HFFc6 (cell line): ENCODE measurements around the gene MAP1B. TPM values are rescaled to one million over a fixed set of nuclear protein-coding genes. Genes with fewer than 3 reads are reported as not detected.

Experiments
- DNase-seq: peaks from one replicate; pipeline ENCODE4 v3.0.0-alpha.2; 2018
- H3K27ac Mint-ChIP-seq: 2 replicates; pipeline ENCODE4 v1.8.0; 2020; ENCODE audit warnings: mild to moderate bottlenecking, mixed read lengths
- H3K27me3 Mint-ChIP-seq: 2 replicates; pipeline ENCODE4 v1.8.0; 2021; ENCODE audit warnings: mild to moderate bottlenecking, moderate library complexity, mixed read lengths; ENCODE audit not compliant: insufficient read depth
- H3K36me3 Mint-ChIP-seq: 2 replicates; pipeline ENCODE4 v1.8.0; 2021; ENCODE audit warnings: low read depth, mixed read lengths
- H3K4me1 Mint-ChIP-seq: 2 replicates; pipeline ENCODE4 v1.8.0; 2020; ENCODE audit warnings: low read depth, mixed read lengths
- H3K4me3 Mint-ChIP-seq: 2 replicates; pipeline ENCODE4 v1.8.0; 2020; ENCODE audit warnings: mild to moderate bottlenecking, moderate library complexity, mixed read lengths
- H3K9me3 Mint-ChIP-seq: 2 replicates; pipeline ENCODE4 v1.8.0; 2020; ENCODE audit warnings: mild to moderate bottlenecking, mixed read lengths
- total RNA-seq, 6 experiments: library from RNA; stranded (reverse); fragmentation: NEBNext Ultra II Directional; extraction: Animal tissue kit (Norgen Biotek cat#: 25700); gene quantifications; 2 replicates in 1 of 6; 3 replicates in 5 of 6; pipeline ENCODE4 v1.2.3, GENCODE V29; 2021
- TF ChIP-seq, protein P1 (sequence below): fragments of 200-600 bp; sonication (generic); IDR thresholded peaks from 2 replicates; pipeline ENCODE4 v1.5.0; 2021; ENCODE audit warnings: antibody characterized with exemption, mild to moderate bottlenecking

MAP1B gene
- total RNA-seq, 6 experiments from 2014 or later = 164 to 272 (median 235) TPM

DNA sequence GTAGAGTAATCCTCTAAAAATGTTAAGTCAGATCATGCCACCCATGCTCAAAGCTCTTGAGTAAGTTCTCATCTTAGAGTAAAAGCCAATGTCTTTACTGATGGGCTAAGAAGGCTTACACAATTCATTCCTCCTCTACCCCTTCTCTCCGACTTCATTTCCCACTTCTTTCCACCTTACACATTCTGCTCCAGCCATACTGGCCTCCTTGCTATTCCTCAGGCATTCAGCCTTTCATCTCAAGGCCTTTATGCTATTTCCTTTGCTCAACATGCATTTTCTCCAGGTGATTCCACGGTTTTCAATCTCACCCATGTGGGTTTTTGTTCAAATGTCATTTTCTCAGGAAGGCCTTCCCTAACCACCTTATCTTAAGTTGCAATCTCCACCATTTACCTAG lies 104.9 kb downstream of the MAP1B start:
- H3K9me3 Mint-ChIP-seq = no peaks in the 10 kb centered on the region
- no peak for DNase-seq
- TF ChIP-seq, protein P1, sequence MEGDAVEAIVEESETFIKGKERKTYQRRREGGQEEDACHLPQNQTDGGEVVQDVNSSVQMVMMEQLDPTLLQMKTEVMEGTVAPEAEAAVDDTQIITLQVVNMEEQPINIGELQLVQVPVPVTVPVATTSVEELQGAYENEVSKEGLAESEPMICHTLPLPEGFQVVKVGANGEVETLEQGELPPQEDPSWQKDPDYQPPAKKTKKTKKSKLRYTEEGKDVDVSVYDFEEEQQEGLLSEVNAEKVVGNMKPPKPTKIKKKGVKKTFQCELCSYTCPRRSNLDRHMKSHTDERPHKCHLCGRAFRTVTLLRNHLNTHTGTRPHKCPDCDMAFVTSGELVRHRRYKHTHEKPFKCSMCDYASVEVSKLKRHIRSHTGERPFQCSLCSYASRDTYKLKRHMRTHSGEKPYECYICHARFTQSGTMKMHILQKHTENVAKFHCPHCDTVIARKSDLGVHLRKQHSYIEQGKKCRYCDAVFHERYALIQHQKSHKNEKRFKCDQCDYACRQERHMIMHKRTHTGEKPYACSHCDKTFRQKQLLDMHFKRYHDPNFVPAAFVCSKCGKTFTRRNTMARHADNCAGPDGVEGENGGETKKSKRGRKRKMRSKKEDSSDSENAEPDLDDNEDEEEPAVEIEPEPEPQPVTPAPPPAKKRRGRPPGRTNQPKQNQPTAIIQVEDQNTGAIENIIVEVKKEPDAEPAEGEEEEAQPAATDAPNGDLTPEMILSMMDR = no peak

GRCh38 chr5:72213482-72213881 lies 106.2 kb downstream of the MAP1B start:
- peaks cover 32% of the 10 kb centered on the region for H3K36me3 Mint-ChIP-seq
- TF ChIP-seq, protein P1 = no peak
- H3K27ac Mint-ChIP-seq = no peak overlapping the region
- peaks cover 42% of the 10 kb centered on the region for H3K4me1 Mint-ChIP-seq
- no peak overlapping the region for H3K4me3 Mint-ChIP-seq
- no peaks in the 10 kb centered on the region for H3K9me3 Mint-ChIP-seq
- H3K27me3 Mint-ChIP-seq = peaks cover 8% of the 10 kb centered on the region
- no peak for DNase-seq

More for the DNA sequence above, 104.9 kb downstream of the MAP1B start:
- peaks cover 30% of the 10 kb centered on the region for H3K36me3 Mint-ChIP-seq
- peaks cover 8% of the 10 kb centered on the region for H3K27me3 Mint-ChIP-seq
- peak overlapping the region; percentile 83 for H3K4me3 Mint-ChIP-seq
- peak overlapping the region; percentile 92 for H3K27ac Mint-ChIP-seq
- H3K4me1 Mint-ChIP-seq = peaks cover 51% of the 10 kb centered on the region

DNA sequence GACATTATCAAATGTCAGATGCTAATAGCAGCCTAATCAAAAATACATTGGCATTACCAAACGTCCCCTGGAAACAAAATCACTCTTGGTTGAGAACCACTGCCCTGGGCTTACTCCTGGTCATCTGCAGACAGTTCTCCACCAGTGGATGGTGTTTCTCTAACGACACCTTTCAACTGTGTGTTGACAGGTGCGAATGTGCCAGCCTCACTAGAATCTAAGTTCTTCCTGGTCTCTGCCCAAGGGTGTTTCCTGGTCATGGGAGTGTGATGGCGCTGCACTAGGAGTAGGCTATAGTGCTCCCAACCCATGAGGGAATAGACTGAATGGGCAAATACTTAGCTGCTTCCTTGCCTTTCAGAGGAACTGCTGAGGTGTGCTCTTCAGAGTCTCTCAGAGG lies 106.9 kb downstream of the MAP1B start:
- Mint-ChIP-seq H3K4me1 (peaks cover 35% of the 10 kb centered on the region), H3K27me3 (peaks cover 8% of the 10 kb centered on the region), H3K4me3 (no peak overlapping the region), H3K36me3 (peaks cover 32% of the 10 kb centered on the region), H3K9me3 (no peaks in the 10 kb centered on the region), H3K27ac (no peak overlapping the region)
- TF ChIP-seq, protein P1 = no peak
- DNase-seq = no peak

DNA sequence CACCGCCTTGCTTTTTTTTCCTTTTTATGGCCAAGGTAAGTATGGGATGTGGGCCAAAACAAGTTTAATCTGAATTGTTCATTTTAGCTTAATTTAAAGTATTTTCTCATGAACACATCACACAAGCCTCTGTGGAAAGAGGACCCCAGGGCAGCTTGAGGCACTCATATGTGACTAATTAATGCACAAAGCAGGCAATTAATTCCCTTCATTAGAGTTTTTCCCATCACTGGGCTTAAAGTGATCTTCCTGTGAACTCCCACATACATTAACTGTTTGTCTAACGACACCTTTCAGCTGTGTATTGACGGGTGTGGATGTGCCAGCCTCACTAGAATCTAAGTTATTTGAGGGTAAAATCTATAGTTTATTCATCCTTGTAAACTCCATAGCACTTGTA lies 109.5 kb downstream of the MAP1B start:
- no peak overlapping the region for H3K4me3 Mint-ChIP-seq
- no peak overlapping the region for H3K27ac Mint-ChIP-seq
- H3K36me3 Mint-ChIP-seq = peaks cover 44% of the 10 kb centered on the region
- H3K4me1 Mint-ChIP-seq = peaks cover 10% of the 10 kb centered on the region
- TF ChIP-seq, protein P1 = no peak
- peaks cover 3% of the 10 kb centered on the region for H3K27me3 Mint-ChIP-seq
- no peak for DNase-seq
- no peaks in the 10 kb centered on the region for H3K9me3 Mint-ChIP-seq

- no peak for DNase-seq
- no peaks in the 10 kb centered on the region for H3K9me3 Mint-ChIP-seq
- TF ChIP-seq, protein P1 = no peak
- H3K4me3 Mint-ChIP-seq = no peak overlapping the region
- peaks cover 67% of the 10 kb centered on the region for H3K36me3 Mint-ChIP-seq
- H3K4me1 Mint-ChIP-seq = peaks cover 13% of the 10 kb centered on the region
- H3K27ac Mint-ChIP-seq = no peak overlapping the region
- H3K27me3 Mint-ChIP-seq = no peaks in the 10 kb centered on the region; the same call in 1 of the 2 replicates
Measured at GRCh38 chr5:72221099-72221498, 113.8 kb downstream of the MAP1B start.

- H3K4me1 Mint-ChIP-seq = peaks cover 13% of the 10 kb centered on the region
- no peaks in the 10 kb centered on the region for H3K9me3 Mint-ChIP-seq
- no peak for DNase-seq
- TF ChIP-seq, protein P1 = no peak
- H3K36me3 Mint-ChIP-seq = peaks cover 71% of the 10 kb centered on the region
- H3K4me3 Mint-ChIP-seq = no peak overlapping the region
- H3K27me3 Mint-ChIP-seq = no peaks in the 10 kb centered on the region; the same call in 1 of the 2 replicates
- no peak overlapping the region for H3K27ac Mint-ChIP-seq
Measured at GRCh38 chr5:72221541-72221940, 114.3 kb downstream of the MAP1B start.
